K562 (cell line): ENCODE data around the gene SMNDC1. TPM values are rescaled to one million over a fixed set of nuclear protein-coding genes. Genes with fewer than 3 reads are reported as not detected.

ENCODE experiments used
- ATAC-seq: fragments of 200-7000 bp; cut with Tn5 transposase; 3 replicates; pipeline ENCODE4 v1.9.1; 2020; ENCODE audit warnings: moderate library complexity
- BruUV-seq: library from RNA; stranded (reverse); fragments of 400-500 nt; replicated peaks from 2 replicates; lab custom pipeline; 2021; lab: Mats Ljungman, UMichigan
- CTCF ChIA-PET: fragments of 300-600 bp; formaldehyde crosslinking; extraction: SDS; loops from one replicate; lab custom pipeline; 2021; ENCODE audit warnings: low intra/inter-chr PET ratio; lab: Yijun Ruan, JAX
- POLR2A ChIA-PET: fragments of 300-600, 350-650 bp; sonication (Branson Sonifier 250); formaldehyde crosslinking; extraction: SDS; loops from one replicate; lab custom pipeline; 2021; ENCODE audit warnings: antibody characterized with exemption, inconsistent platforms; lab: Yijun Ruan, JAX
- DNase-seq, 4 experiments: peaks; one replicate each; pipeline versions ENCODE4 v3.0.0 to v3.0.0-alpha.2; 2011 to 2018; ENCODE audit warnings: low spot score in 3 of 4, mixed read lengths in 3 of 4; ENCODE audit errors: extremely low read depth in 1 of 4
- FAIRE-seq: peaks from 2 replicates; lab custom pipeline; 2011; peaks lifted over from hg19 to GRCh38; lab: Jason Lieb, UNC
- H2AFZ ChIP-seq: 2 replicates; pipeline ENCODE4 v1.6.0; 2011; ENCODE audit warnings: low read depth, low read length, control low read depth, inconsistent platforms
- H3K27ac ChIP-seq: fragments of 200-600 bp; 3 replicates; pipeline ENCODE4 v1.8.0; 2011; ENCODE audit warnings: low read depth, mild to moderate bottlenecking, control low read depth, inconsistent platforms, low read length, moderate library complexity, mixed read lengths; ENCODE audit errors: extremely low read depth
- H3K27me3 ChIP-seq, 2 experiments: fragments of 300-600 bp in 1 of 2; 2 replicates in 1 of 2; 3 replicates in 1 of 2; pipeline versions ENCODE4 v1.6.0 to v1.8.0; 2011; ENCODE audit warnings: inconsistent platforms in 2 of 2, low read length in 2 of 2, mild to moderate bottlenecking in 1 of 2, mixed read lengths in 1 of 2, moderate library complexity in 1 of 2; ENCODE audit not compliant: control insufficient read depth in 2 of 2, insufficient read depth in 2 of 2
- H3K36me3 ChIP-seq: fragments of 300-600 bp; 3 replicates; pipeline ENCODE4 v1.8.0; 2011; ENCODE audit warnings: mild to moderate bottlenecking, low read length, inconsistent platforms; ENCODE audit not compliant: control insufficient read depth, insufficient read depth
- H3K4me1 ChIP-seq, 2 experiments: fragments of 200-600 bp in 1 of 2; replicated peaks in 1 of 2; 2 replicates in 1 of 2; 3 replicates in 1 of 2; pipeline versions ENCODE4 v1.5.1 to v1.8.0; 2011; ENCODE audit warnings: inconsistent platforms in 2 of 2, low read length in 2 of 2, mild to moderate bottlenecking in 1 of 2, mixed read lengths in 1 of 2, moderate library complexity in 1 of 2; ENCODE audit not compliant: control insufficient read depth in 2 of 2, insufficient read depth in 2 of 2
- H3K4me2 ChIP-seq: 2 replicates; pipeline ENCODE4 v1.6.1; 2011; ENCODE audit warnings: low read length, control low read depth, inconsistent platforms, mixed read lengths; ENCODE audit not compliant: insufficient read depth
- H3K4me3 ChIP-seq: fragments of 200-600 bp; sonication (generic), shearing (Covaris generic); 2 replicates; pipeline ENCODE4 v1.5.1; 2016; ENCODE audit warnings: control low read depth, inconsistent platforms
- H3K79me2 ChIP-seq: fragments of 200-600 bp; 3 replicates; pipeline ENCODE4 v1.8.0; 2011; ENCODE audit warnings: low read length, inconsistent platforms; ENCODE audit not compliant: control insufficient read depth, insufficient read depth
- H3K9ac ChIP-seq, 2 experiments: 2 replicates each; pipeline versions ENCODE4 v1.6.0 to v1.6.1; 2011; ENCODE audit warnings: low read depth in 2 of 2, low read length in 2 of 2, control low read depth in 1 of 2, inconsistent platforms in 1 of 2, mild to moderate bottlenecking in 1 of 2, mixed read lengths in 1 of 2; ENCODE audit not compliant: insufficient read depth in 1 of 2
- H3K9me1 ChIP-seq: one replicate; pipeline ENCODE4 v1.6.0; 2011; ENCODE audit warnings: inconsistent platforms, mild to moderate bottlenecking, low read length, moderate library complexity; ENCODE audit not compliant: control insufficient read depth, insufficient read depth
- H3K9me3 ChIP-seq: replicated peaks from 2 replicates; pipeline ENCODE4 v1.5.1; 2011; ENCODE audit warnings: low read depth, low read length, inconsistent platforms; ENCODE audit not compliant: control insufficient read depth, insufficient read depth
- H4K20me1 ChIP-seq: replicated peaks from 2 replicates; pipeline ENCODE4 v1.6.1; 2011; ENCODE audit warnings: low read length, inconsistent platforms, mixed read lengths; ENCODE audit not compliant: control insufficient read depth, insufficient read depth
- C11orf30 ChIP-seq: fragments of 450-650 bp; IDR thresholded peaks from 2 replicates; pipeline ENCODE4 v1.6.1; 2016; ENCODE audit warnings: low read depth, mild to moderate bottlenecking
- GATAD2A ChIP-seq: fragments of 450-650 bp; IDR thresholded peaks from 2 replicates; pipeline ENCODE4 v1.6.1; 2017
- PPARD ChIP-seq: fragments of 250-450 bp; sonication (Bioruptor Pico); IDR thresholded peaks from 2 replicates; pipeline ENCODE4 v1.8.0; 2022; ENCODE audit warnings: inconsistent platforms, mild to moderate bottlenecking, moderate library complexity
- SMAD1 ChIP-seq: fragments of 150-350 bp; IDR thresholded peaks from 2 replicates; pipeline ENCODE4 v1.6.1; 2014; ENCODE audit warnings: low read length, low read depth; ENCODE audit not compliant: partially characterized antibody
- TOE1 ChIP-seq, 2 experiments: fragments of 450-650 bp in 1 of 2; sonication (generic) in 1 of 2; formaldehyde crosslinking in 1 of 2; IDR thresholded peaks; 2 replicates each; pipeline versions ENCODE4 v1.7.1 to v1.8.0; 2016 to 2022; ENCODE audit warnings: borderline replicate concordance in 2 of 2, mild to moderate bottlenecking in 2 of 2, antibody characterized with exemption in 1 of 2, inconsistent platforms in 1 of 2, low read depth in 1 of 2, missing genetic modification reagents in 1 of 2, moderate library complexity in 1 of 2
- U2AF2 ChIP-seq: fragments of 200-400 bp; formaldehyde crosslinking; optimal IDR thresholded peaks from 2 replicates; pipeline ENCODE3; 2017; ENCODE audit warnings: low read depth, mild to moderate bottlenecking, low read length
- VEZF1 ChIP-seq: fragments of 200-800 bp; sonication (Bioruptor generic); IDR thresholded peaks from 2 replicates; pipeline ENCODE4 v1.6.1; 2017; ENCODE audit warnings: missing genetic modification characterization, missing compliant biosample characterization
- ZNF79 ChIP-seq: fragments of 250-450 bp; sonication (Bioruptor Pico); IDR thresholded peaks from 2 replicates; pipeline ENCODE4 v1.4.0; 2020; ENCODE audit warnings: low read depth, mild to moderate bottlenecking, moderate library complexity
- WGBS: fragments of 100-300 bp; shearing (Covaris generic); methylation state at CpG from one replicate; pipeline ENCODE4 v1.1.6; 2016; ENCODE audit warnings: low coverage, mixed read lengths; ENCODE audit not compliant: insufficient coverage; ENCODE audit errors: missing lambda C conversion rate; 5-methylcytosine and 5-hydroxymethylcytosine counted together
- in situ Hi-C: fragments of 300-500 bp; cut with MboI; formaldehyde crosslinking; loops from 4 replicates; pipeline ENCODE4 v1.15.0; 2018; ENCODE audit warnings: inconsistent platforms, mixed read lengths
- intact Hi-C: fragments of 100-400 bp; cut with micrococcal nuclease; formaldehyde crosslinking; loops from 2 replicates; pipeline ENCODE4 v1.14.2; 2022
- polyA plus RNA-seq, 8 experiments: library from polyadenylated mRNA; depleted of rRNA in 4 of 8; stranded (reverse) in 5 of 8; unstranded in 3 of 8; fragments of >200 nt; fragmentation: Nextera tagmentation in 2 of 8; fragmentation: Illumina TruSeq in 1 of 8; extraction: Ambion mirVana in 2 of 8; extraction: Trizol in 1 of 8; gene quantifications; 2 replicates each; pipeline versions ENCODE4 v1.2.1 to v1.2.3, GENCODE V29; 2011 to 2014; ENCODE audit warnings: inconsistent platforms in 1 of 8, missing spikeins in 1 of 8
- total RNA-seq, 7 experiments: library from RNA; depleted of rRNA in 6 of 7; stranded (reverse); fragments of >200 nt in 6 of 7; fragmentation: Illumina TruSeq in 2 of 7; extraction: Trizol in 2 of 7; gene quantifications; 2 replicates each; pipeline versions ENCODE4 v1.2.1 to v1.2.3, GENCODE V29; 2011 to 2021; ENCODE audit warnings: low replicate concordance in 1 of 7
- TF ChIP-seq, protein P1 (sequence below): fragments of 250-450 bp; sonication (Bioruptor Pico); IDR thresholded peaks from 2 replicates; pipeline ENCODE4 v1.8.0; 2021; ENCODE audit warnings: mild to moderate bottlenecking, moderate library complexity

The SMNDC1 gene
- total and polyA plus RNA-seq, 9 of the 15 experiments (the other 6 are each of a cell fraction or from before 2014, with no cell fraction given) = 6.8 to 35.8 (median 12.3) TPM

- Histone ChIP-seq H3K4me2 (no peak overlapping the region), H3K79me2 (no peaks in the 10 kb centered on the region), H3K4me3 (no peak overlapping the region), H3K27me3 (peaks cover 14 to 42% of the 10 kb centered on the region in 2 experiments; a peak in 3 of 5 replicates), H2AFZ (no peak overlapping the region), H3K4me1 (no peaks in the 10 kb centered on the region), H3K27ac (no peak overlapping the region), H3K9me3 (no peaks in the 10 kb centered on the region), H3K36me3 (no peaks in the 10 kb centered on the region), H3K9me1 (no peaks in the 10 kb centered on the region), H3K9ac (no peak overlapping the region), H4K20me1 (no peaks in the 10 kb centered on the region)
- POLR2A ChIA-PET = interaction anchor here (0.6 kb wide), 3 partner anchors 10 to 120 kb away, joined by 3 read pairs; no protein-coding TSS in a partner anchor
- BruUV-seq = no TSS peak
- DNase-seq (no peak), FAIRE-seq (no peak), ATAC-seq (no peak)
- TF ChIP-seq U2AF2 (no peak), ZNF79 (CRISPR knock-in tag) (no peak), PPARD (no peak), VEZF1 (CRISPR knock-in tag) (no peak), C11orf30 (no peak), TOE1 (IDR thresholded peaks at IDR 0.05; ENCODE audit: borderline replicate concordance) (no peak), TOE1 (CRISPR knock-in tag; IDR thresholded peaks at IDR 0.05; ENCODE audit: borderline replicate concordance, low read depth) (no peak), GATAD2A (no peak), SMAD1 (no peak)
- TF ChIP-seq, protein P1, sequence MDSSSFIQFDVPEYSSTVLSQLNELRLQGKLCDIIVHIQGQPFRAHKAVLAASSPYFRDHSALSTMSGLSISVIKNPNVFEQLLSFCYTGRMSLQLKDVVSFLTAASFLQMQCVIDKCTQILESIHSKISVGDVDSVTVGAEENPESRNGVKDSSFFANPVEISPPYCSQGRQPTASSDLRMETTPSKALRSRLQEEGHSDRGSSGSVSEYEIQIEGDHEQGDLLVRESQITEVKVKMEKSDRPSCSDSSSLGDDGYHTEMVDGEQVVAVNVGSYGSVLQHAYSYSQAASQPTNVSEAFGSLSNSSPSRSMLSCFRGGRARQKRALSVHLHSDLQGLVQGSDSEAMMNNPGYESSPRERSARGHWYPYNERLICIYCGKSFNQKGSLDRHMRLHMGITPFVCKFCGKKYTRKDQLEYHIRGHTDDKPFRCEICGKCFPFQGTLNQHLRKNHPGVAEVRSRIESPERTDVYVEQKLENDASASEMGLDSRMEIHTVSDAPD = no peak
- in situ Hi-C loops = no loop called here
- CTCF ChIA-PET = no interaction called here
- 0% methylated on average over 2 of the region's 2 CpGs for WGBS
- intact Hi-C loops = no loop called here
Observed at GRCh38 chr10:110344622-110345021, 39.9 kb upstream of the SMNDC1 start.
